HTR-8/SVneo (cell line): ENCODE results near the gene NUP210.
"Not testable (repeated sequence)": the region's sequence is repeated elsewhere in the genome, so short reads cannot be mapped to it uniquely, and the experiment has no call there.

Experiments
- DNase-seq: peaks from one replicate; pipeline ENCODE4 v3.0.0; 2011; ENCODE audit warnings: low spot score, mixed read lengths; ENCODE audit not compliant: insufficient read length
- FAIRE-seq: peaks from 2 replicates; lab custom pipeline; 2011; peaks lifted over from hg19 to GRCh38; lab: Jason Lieb, UNC

The NUP210 gene

DNA sequence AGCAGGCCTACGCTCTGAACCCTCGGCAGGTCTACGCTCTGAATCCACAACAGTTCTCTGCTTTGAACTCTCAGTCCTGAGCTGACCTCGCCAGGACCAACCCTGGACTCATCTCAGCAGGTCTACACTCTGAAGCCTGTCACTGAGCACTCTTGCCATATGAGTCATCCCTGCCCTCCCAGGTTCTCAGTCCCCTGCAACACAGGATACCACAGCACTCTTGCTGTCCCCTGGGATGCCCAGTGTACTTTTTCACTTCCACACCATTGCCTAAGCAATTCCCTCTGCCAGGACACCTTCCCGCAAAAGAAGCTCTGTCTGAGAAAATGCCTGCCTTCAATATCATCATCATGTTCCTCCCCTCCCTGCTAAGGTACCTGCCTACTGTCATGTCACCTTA is 42.0 kb downstream of the NUP210 start:
- DNase-seq (peak; percentile 25), FAIRE-seq (no peak)

DNA sequence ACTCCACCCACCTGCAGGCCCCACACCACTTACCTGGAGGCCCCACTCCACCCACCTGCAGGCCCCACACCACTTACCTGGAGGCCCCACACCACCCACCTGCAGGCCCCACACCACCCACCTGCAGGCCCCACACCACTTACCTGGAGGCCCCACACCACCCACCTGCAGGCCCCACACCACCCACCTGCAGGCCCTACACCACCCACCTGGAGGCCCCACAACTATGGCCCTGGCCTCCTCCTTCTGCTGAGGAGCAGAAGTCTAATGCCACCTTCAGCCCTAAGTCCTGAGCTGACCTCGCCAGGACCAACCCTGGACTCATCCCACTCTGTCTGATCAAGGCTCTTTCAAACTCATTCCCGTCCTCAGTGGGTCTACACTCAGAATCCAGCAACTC is 42.4 kb downstream of the NUP210 start:
- not testable (repeated sequence) for FAIRE-seq, DNase-seq

DNA sequence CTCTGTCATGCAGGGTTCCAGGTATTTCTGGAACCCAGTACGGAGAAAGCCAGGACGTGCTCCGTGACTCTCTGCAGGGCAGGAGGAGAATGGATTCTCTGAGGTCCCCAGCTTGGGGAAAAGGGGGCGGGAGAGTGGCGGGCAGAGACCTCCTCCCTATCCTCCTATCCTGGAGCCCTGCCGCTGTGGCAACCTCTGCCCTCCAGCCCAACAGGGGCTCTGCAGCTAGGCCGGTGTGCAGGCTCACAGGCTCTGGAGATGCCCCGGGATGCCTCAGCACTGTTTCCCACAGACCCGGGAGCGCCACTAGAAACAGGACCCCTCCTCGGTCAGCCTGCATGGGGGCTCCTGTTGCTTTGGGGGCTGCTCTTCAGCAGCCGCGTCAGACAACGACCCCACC is 43.1 kb downstream of the NUP210 start:
- DNase-seq, result no peak
- FAIRE-seq, result no peak

DNA sequence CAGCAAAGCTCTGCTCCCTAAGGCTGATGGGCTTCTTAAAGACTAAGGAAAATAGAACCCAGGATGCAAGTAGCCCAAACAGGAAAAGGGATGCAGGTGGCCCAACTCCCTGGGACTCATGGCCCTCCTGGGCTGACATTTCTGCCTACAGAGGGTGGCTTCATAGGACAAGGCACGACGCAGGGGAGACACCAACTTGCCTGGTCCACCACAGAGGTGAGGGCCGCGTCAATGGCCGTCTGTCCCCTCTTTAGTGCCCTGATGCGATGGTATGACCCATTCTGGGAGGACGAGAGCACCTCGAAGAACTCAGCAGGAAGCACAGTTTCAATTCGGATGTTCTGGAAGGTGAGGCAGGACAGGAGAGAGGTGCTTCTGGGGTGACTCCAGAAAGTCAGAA is 44.0 kb downstream of the NUP210 start:
- DNase-seq (no peak), FAIRE-seq (no peak)

DNA sequence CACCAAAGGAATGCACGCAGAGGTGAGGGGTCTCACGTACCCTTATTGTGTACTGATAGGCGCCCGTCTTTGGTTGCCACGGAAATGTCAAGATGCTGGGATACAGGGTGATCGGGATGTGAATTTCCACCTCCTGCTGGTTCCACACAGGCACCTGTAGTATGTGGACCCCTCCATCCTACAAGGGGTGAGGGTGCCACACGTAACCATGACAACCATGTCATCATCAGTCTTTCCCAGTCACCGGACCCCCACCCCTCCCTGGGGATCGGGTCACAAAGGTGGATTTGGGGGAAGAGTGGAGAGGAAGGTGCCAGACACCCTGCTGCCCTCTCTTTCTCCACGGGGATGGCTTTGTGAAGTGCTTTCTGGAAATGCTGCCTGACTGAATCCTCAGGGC is 44.7 kb downstream of the NUP210 start:
- DNase-seq (no peak), FAIRE-seq (no peak)

DNA sequence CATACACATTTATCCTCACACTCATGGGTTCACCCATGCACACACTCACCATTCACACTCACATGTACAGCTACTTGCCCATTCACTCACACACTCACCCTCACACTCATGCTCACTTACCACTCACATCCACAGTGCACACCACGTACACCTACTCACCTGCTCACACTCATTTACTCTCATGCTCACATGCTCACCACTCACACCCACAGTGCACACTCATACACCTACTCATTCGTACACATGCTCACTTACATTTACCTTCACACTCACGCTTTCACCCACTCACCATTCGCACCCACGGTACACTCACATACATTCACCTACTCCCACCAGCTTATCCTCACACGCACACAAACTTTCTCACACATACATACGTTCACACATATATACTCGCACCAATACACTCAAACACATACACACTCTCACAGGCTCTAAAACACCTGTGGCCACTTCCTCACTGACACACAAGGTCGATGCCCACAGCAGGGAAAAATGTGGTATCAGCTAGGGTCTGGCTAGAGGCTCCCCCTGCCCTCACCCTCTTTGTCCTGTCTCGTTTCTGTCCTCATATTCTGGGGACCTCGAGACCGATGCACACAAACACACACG is 46.0 kb downstream of the NUP210 start:
- peak; percentile 94 for FAIRE-seq
- DNase-seq, result no peak

DNA sequence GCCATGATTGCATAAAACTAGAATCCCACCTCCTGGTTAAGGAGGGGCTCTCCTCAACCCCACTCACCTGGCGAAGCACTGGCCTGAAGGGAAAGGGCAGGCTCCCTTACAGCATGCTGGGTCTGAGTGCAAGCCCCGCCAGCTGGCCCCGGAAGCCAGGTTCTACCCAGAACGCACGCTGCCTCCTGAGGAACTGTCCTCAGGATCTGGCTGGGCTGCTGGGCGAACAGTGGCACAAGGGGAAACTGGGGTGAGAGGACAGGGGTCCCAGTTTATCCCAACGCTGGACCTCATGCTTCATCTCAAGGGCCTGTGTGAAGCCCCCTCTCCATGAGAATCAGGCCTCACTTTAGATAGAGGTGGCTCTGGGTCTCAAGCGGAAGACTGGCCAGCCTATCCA is 47.5 kb downstream of the NUP210 start:
- DNase-seq (no peak), FAIRE-seq (no peak)

DNA sequence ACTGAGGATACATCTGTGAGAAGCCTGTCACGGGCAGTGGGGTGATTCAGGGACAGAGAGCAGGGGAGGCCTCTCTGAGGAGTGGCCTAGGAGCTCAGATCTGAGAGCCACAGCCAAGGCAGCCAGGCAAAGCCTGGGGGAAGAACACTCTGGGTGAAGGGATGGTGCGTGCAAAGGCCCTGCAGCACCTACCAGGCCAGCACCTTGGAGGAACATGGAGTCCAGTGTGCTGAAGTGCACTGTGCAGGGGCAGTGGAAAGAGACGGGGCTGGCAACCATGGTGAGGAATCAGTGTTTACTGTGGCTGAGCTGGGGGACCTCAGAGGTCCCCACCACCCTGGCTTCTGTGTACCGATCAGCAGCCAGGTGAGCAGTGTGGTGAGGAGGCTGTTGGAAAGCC is 48.0 kb downstream of the NUP210 start:
- DNase-seq (no peak), FAIRE-seq (no peak)

DNA sequence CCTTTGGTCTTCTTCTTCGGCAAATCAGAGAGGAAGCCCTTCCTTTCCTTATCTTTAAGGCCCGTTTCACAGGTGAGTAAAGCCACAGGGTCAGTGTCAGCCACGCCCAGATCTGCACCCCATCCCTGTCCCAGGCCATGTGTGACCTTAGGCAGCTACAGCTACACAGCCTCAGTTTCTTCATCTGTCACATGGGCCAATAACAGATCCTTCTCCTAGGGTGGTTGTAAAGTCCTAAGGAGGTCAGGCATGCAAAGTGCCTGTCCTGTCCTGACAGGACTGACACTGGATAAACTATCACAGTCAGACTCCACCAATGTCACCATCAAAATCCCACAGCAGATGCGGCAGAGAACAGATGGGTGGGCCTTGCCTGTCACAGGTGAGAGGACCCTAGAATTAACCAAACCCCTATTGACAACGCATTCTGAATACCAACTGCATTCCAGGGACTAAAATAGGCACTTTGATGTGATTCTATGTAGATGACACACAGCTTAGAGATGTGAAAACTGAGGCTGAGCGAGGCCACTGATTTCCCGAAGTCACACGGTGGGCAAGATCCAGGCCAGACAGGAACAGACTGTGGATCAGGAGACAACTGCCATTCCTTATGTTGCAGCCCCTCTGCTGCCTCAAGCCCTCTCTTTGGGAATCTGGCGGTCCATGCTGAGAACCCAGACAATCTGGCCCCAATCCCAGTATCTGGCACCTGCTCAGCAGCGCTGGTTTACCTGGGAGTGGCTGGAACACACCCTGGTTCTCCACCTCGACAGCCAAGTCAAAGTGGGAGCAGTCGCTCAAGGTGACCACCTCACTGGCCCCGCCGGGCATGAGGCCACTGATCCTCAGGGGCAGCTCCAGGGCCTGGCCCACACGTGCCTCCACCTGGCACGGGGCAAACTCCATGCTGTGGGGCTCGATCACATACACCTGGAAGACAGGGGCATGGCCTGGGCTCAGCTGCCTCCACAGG is 48.7 kb downstream of the NUP210 start:
- FAIRE-seq (no peak), DNase-seq (no peak)

DNA sequence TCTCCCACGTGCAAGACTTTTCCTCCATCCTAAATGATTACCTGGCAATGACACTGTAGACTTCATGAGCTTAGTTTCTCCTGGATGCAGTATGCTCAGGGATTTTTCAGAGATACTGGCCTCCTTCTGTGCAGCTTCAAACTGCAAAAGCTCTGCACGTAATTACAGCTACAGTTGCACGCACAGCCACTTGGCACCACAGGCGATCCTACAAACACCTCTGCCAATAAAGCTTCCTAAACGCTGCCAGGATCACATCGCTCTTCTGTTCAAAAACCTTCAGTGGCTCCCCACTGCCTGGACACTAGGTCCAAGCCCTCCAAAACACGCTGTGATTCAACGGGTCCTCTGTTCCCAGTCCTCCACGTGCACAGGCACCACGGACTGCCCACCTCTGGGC is 49.5 kb downstream of the NUP210 start:
- DNase-seq (no peak), FAIRE-seq (no peak)

DNA sequence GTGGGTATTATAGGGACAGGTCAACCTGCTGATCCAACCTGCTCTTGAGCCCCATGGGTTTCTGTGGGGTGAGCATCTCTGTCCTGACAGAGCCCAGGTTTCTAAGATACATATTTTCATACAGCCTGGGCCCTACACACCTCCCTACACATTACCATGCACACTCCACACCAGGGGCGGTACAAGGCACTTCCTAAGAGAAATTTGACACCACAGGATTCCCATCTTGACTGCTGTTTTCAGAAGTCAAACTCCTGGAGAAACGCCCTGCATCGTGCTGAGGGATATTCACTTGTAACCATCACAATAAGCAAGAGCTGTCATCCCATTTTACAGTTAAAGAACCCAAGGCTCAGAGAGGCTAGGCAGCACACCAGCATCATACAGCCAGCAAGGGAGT is 50.1 kb downstream of the NUP210 start:
- DNase-seq (no peak), FAIRE-seq (no peak)

DNA sequence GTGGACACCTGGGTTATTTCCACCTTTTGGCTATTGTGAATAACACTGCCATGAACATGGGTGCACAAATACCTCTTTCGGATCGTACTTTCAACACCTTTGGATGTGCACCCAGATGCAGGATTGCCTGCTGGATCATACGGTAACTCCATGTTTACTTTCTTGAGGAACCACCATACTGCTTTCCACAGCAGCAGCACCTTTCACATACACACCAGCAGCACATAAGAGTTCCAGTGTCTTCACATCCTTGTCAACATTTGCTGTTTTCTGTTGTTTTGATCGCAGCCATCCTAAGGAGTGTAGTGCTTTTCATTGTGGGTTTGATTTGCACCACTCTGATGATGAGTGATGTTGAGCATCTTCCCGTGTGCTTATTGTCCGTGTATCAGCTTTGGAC is 51.3 kb downstream of the NUP210 start:
- DNase-seq, result no peak
- FAIRE-seq, result no peak

DNA sequence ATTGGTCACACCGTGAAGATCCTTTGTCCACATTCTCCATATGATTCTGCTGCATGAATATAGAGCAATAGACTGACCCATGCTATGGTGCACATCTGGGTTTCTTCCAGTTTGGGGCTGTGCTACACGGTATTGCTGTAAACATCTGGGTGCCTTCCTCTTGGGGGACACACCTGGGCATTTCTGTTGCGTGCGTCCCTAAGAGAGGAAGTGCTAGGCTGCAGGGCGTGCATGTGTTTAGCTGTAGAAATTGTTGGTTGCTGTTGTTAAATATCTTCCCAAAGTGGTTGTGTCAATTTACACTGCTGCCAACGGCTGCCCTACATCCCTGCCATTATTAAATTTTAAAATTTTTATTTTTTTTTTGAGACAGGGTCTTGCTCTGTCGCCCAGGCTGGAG is 52.4 kb downstream of the NUP210 start:
- FAIRE-seq (no peak), DNase-seq (no peak)

DNA sequence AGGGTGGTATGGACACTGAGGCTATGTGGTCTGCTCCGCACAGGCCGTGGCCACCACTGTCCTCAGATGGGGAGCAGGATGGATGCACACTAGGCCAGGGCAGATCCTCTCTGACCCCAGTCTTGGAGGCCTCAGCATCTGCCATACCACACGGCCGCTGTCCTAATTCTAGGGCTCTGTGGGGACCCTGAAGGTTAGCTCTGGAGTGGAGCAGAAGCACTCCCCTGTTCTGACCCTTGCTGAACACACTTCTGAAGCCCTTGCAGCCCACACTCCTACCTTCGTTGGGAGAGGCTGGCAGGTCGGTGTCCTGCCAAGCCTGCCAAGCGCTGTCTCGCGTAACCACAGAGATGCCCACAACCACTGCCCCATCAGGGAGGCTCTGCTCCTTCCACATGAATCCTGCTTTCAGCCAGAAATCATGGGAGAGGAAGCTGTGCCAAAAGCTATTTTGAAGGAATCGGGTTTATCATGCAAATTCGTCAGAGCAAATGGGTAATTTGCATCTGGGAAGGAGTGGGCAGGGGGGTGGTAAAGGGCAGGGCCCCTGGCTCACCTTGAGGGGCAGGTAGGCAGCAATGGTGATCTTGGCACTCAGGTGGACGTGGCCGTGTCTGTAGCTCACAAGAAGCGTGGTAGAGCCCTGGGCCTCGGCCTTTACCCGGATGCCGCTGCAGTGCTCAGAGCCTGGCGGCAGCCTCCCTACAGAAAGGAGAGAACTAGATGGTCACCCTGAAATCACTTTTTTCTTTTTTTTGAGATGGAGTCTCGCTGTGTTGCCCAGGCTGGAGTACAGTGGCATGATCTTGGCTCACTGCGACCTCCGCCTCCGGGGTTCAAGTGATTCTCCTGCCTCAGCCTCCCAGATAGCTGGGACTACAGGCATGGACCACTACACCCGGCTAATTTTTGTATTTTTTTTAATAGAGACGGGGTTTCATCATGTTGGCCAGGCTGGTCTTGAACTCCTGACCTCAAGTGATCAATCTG is 54.4 kb downstream of the NUP210 start:
- FAIRE-seq (no peak), DNase-seq (no peak)

DNA sequence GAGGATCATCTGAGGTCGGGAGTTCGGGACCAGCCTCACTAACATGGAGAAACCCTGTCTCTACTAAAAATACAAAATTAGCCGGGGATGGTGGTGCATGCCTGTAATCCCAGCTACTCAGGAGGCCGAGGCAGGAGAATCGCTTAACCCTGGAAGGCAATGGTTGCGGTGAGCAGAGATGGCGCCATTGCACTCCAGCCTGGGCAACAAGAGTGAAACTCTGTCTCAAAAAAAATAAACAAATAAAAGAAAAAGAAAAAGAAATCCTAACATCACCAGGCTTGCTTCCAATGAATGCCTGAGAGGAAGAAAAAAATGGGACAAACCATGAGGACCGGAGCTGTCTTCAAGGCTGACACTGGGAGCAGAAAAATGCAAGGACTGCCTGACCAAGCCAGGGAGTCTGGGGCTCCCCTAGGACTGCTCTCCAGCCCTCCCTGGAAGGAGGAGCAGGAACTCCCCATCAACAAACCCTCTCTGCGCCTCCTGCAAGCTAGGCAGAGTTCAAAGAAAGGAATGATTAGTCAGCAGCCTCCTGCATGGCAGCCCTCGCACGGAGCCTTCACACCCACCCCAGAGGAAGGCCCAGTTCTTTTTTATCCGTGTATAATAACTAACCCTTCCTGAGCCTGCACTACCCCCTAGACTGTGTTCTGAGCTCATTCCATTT is 55.4 kb downstream of the NUP210 start:
- FAIRE-seq (no peak), DNase-seq (no peak)

DNA sequence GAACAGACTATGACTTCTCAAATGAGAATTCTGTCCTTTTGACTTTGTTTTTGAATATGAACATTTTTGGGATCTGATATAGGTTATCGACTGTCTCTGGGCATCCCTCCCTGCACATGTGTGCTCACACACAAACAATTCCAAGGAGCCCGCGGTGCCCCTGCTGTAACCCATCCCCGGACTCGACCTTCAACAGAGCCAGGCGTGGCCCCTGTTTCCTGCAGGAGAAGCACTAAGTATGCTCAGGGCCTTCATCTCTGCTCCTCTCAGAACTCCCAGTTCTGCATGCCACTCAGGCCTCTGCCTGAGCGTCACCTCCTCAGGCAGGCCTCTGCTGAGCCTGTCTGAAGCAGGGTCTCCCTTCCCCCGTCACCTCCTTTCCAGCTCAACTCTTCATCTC is 57.6 kb downstream of the NUP210 start:
- no peak for DNase-seq
- FAIRE-seq, result no peak

DNA sequence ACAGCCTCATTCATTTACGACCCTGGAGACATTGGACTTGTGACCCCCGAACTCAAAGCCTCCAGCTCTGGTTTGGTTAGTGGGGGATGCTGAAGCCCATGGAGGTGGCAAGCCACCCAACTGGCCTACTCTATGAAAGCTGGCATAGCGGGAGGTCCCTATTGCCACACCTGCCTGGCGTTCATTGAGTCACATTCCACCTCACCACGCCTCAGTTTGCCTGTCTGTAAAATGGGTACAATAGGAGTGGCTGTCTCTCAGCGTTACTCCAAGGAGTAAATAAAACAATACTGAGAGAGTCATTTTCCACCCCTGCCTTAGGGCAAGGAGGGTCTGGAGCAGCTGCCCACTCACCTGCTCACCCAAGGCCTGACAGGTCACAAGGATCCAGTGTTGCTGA is 60.2 kb downstream of the NUP210 start:
- no peak for FAIRE-seq
- no peak for DNase-seq

DNA sequence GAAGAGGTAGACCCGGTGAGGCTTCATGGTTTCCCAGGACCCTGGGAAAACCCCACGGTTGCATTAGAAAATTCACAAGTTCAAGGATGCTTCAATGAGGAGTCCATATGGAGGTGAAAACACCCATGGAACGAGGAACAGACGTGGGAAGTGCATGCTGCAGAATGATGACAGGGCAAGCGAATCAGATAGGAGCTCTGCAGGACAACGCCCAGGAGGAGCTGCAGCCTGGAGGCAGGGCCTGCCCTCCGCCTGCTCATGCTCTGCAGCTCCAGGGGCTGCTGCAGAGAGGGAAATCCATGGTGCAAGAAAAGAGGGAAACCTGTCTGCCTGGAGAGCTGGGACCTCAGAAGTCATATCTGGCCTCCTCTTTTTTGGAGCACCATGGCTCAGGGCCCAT is 61.5 kb downstream of the NUP210 start:
- FAIRE-seq (no peak), DNase-seq (no peak)

DNA sequence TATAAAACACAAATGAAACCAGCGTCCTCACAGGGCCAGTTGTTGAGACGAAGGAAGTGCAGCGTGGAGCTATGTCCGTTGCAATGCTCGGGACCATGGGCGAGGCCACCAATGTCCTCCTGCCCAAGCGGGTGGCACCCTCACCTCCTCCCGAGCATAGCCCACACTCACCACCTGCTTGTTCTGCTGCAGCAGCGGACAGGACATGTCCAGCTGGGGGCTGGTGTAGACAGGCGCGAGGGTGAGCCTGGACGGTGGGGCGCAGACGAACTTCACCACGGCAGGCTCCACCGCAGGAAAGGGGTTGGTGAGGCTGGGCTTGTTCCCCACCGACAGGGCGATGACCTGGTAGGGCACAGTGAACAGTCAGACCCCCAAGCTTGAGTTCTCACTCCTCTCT is 62.1 kb downstream of the NUP210 start:
- FAIRE-seq, result no peak
- DNase-seq, result no peak

DNA sequence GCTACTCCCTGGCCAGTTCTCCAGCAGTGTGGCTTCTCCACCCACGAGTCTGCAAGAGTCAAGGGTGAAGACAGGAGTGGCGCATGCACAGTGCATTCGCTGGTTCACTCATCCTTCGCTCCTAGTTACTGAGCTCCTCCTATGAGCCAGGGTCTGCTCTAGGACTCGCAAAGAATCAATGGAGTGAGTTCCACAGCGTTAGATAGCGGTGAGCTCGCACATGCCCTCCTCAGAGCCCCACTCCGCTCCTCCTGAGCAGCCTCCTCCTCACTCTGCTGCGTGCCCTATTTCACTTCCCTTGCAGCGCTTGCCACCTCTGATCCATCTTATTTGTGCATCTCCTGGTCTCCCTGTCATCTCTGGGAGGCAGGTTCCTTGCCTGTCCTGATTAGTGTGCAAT is 63.0 kb downstream of the NUP210 start:
- DNase-seq (no peak), FAIRE-seq (no peak)
